ENCODE measurements around the gene TAP1.
A peak's percentile ranks its signal among the peaks of the same experiment; 100 is the strongest.
"Not testable (repeated sequence)": the region's sequence is repeated elsewhere in the genome, so short reads cannot be mapped to it uniquely, and the experiment has no call there.

TAP1 gene

GRCh38 chr6:32816746-32817204 is 36.7 kb downstream of the TAP1 start, which contains the start of gene HLA-DOB:
Gene HLA-DOB, minus strand, starts transcription at chr6:32817002. Its CDS starts 51 bp downstream, at chr6:32816951.
- POLR2A ChIA-PET (ENCODE audit: low non-redundant PET): no interaction called here
- CTCF ChIA-PET: no interaction called here
- DNase-seq (ENCODE audit: low spot score): peak; percentile 82
- TF ChIP-seq CTCF (conservative IDR thresholded peaks at IDR 0.05; ENCODE audit: low read depth): no peak
- H3K27ac ChIP-seq: no peak within 1 kb of the TSS

- CTCF ChIA-PET: no interaction called here
- no peak for TF ChIP-seq CTCF (conservative IDR thresholded peaks at IDR 0.05; ENCODE audit: low read depth)
- POLR2A ChIA-PET (ENCODE audit: low non-redundant PET): no interaction called here
These were observed 37.5 kb downstream of the TAP1 start for GRCh38 chr6:32815996-32816395.

GRCh38 chr6:32815115-32815514 is 38.4 kb downstream of the TAP1 start:
- no peak overlapping the region for H3K27ac ChIP-seq
- POLR2A ChIA-PET (ENCODE audit: low non-redundant PET): no interaction called here
- no peak for DNase-seq (ENCODE audit: low spot score)
- CTCF ChIA-PET: no interaction called here
- TF ChIP-seq CTCF (conservative IDR thresholded peaks at IDR 0.05; ENCODE audit: low read depth): no peak

More at GRCh38 chr6:32815996-32816395, 37.5 kb downstream of the TAP1 start:
- no peak for DNase-seq (ENCODE audit: low spot score)
- no peak overlapping the region for H3K27ac ChIP-seq

- TF ChIP-seq CTCF (conservative IDR thresholded peaks at IDR 0.05; ENCODE audit: low read depth): no peak
- peak; percentile 16 for DNase-seq (ENCODE audit: low spot score)
- H3K27ac ChIP-seq: no peak overlapping the region
- ChIA-PET POLR2A (ENCODE audit: low non-redundant PET) (no interaction called here), CTCF (interaction anchor here (0.6 kb wide), 1 partner anchor 861 kb away, joined by 3 read pairs; no protein-coding TSS in a partner anchor)
These were observed 39.4 kb downstream of the TAP1 start for GRCh38 chr6:32814145-32814544.

- ChIA-PET CTCF (interaction anchor here (1.4 kb wide), 1 partner anchor 59 kb away, joined by 3 read pairs; no protein-coding TSS in a partner anchor), POLR2A (ENCODE audit: low non-redundant PET) (no interaction called here)
- no peak for TF ChIP-seq CTCF (conservative IDR thresholded peaks at IDR 0.05; ENCODE audit: low read depth)
- no peak overlapping the region for H3K27ac ChIP-seq
- no peak for DNase-seq (ENCODE audit: low spot score)
These were observed 44.3 kb downstream of the TAP1 start for GRCh38 chr6:32809171-32809570.

GRCh38 chr6:32807020-32807580 is 46.4 kb downstream of the TAP1 start:
- TF ChIP-seq CTCF (conservative IDR thresholded peaks at IDR 0.05; ENCODE audit: low read depth): no peak
- DNase-seq (ENCODE audit: low spot score): no peak
- POLR2A ChIA-PET (ENCODE audit: low non-redundant PET): no interaction called here
- CTCF ChIA-PET: interaction anchor here (0.7 kb wide), 1 partner anchor 10 kb away, joined by 4 read pairs; no protein-coding TSS in a partner anchor
- H3K27ac ChIP-seq: no peak overlapping the region

GRCh38 chr6:32805404-32805803 is 48.1 kb downstream of the TAP1 start:
- POLR2A ChIA-PET (ENCODE audit: low non-redundant PET); DNase-seq (ENCODE audit: low spot score); H3K27ac ChIP-seq: not testable (repeated sequence)
- CTCF ChIA-PET: interaction anchor here (0.6 kb wide), 1 partner anchor 976 kb away, joined by 4 read pairs; no protein-coding TSS in a partner anchor
